Adrenal gland (tissue), 19 donors: Measurements from ENCODE around the gene ARG2. TPM values are rescaled to one million over a fixed set of nuclear protein-coding genes. Genes with fewer than 3 reads are reported as not detected.

Source experiments
- DNase-seq, 7 donors: peaks; one replicate each; pipeline ENCODE4 v3.0.0-alpha.2; 2019 to 2020
- H3K27ac ChIP-seq, 5 donors: fragments of 200-600 bp; sonication (generic) in 4 of 5; 1 replicate in 3 of 5; 2 replicates in 2 of 5; pipeline versions ENCODE4 v1.5.1 to v1.8.0; 2016 to 2020; ENCODE audit warnings: mild to moderate bottlenecking in 1 of 5
- H3K27me3 ChIP-seq: fragments of 200-600 bp; 2 replicates; pipeline ENCODE4 v1.8.0; 2021
- H3K36me3 ChIP-seq, 2 donors: fragments of 200-600 bp; replicated peaks in 1 of 2; 1 replicate in 1 of 2; 2 replicates in 1 of 2; pipeline versions ENCODE4 v1.5.1 to v1.8.0; 2018 to 2022
- H3K4me1 ChIP-seq, 2 donors: fragments of 200-600 bp; replicated peaks in 1 of 2; 1 replicate in 1 of 2; 2 replicates in 1 of 2; pipeline versions ENCODE4 v1.5.1 to v1.8.0; 2018 to 2021
- H3K4me3 ChIP-seq, 4 donors: fragments of 200-600 bp; sonication (generic) in 3 of 4; one replicate each; pipeline ENCODE4 v1.5.1; 2016 to 2018
- H3K9me3 ChIP-seq, 3 donors: fragments of 200-600 bp; sonication (generic) in 1 of 3; replicated peaks in 1 of 3; 1 replicate in 2 of 3; 2 replicates in 1 of 3; pipeline versions ENCODE4 v1.5.1 to v1.8.0; 2016 to 2021
- POLR2A ChIP-seq, 2 donors: fragments of 450-650 bp; IDR thresholded peaks; one replicate each; pipeline ENCODE4 v1.6.1; 2017; ENCODE audit warnings: antibody characterized with exemption in 2 of 2, mild to moderate bottlenecking in 2 of 2, moderate library complexity in 1 of 2
- WGBS, 4 donors: extraction: QIAGEN DNeasy Blood & Tissue Kit in 2 of 4; methylation state at CpG; one replicate each; pipeline versions ENCODE4 v1.1.5 to v1.1.7; 2013 to 2017; 5-methylcytosine and 5-hydroxymethylcytosine counted together
- intact Hi-C, 2 donors: fragments of 100-400 bp; cut with DNase I; formaldehyde crosslinking; loops; one replicate each; pipeline versions ENCODE4 v1.14.1 to v1.15.0; 2022 to 2023
- long read RNA-seq, 10 donors: library from polyadenylated mRNA in 3 of 10; unstranded in 2 of 10; stranded (forward) in 1 of 10; transcript quantifications; one replicate each; pipeline ENCODE4 v2.0.0 and lab custom pipeline, GENCODE V29; 2021 to 2026
- polyA plus RNA-seq, 3 donors: library from polyadenylated mRNA; stranded (reverse); fragments of 200-250 nt in 2 of 3; fragments of 350-450 nt in 1 of 3; fragmentation: Illumina TruSeq in 1 of 3; extraction: RNeasy Lipid Tissue Mini Kit (QIAGEN cat#74804) in 1 of 3; gene quantifications; one replicate each; pipeline ENCODE4 v1.2.3, GENCODE V29; 2013 to 2014
- total RNA-seq, 9 donors: library from RNA; depleted of rRNA in 4 of 9; stranded (reverse); fragments of >200 nt in 4 of 9; fragments of 120-200 nt in 1 of 9; fragmentation: NEBNext Ultra II Directional in 1 of 9; extraction: Animal tissue kit (Norgen Biotek cat#: 25700) in 1 of 9; gene quantifications; one replicate each; pipeline versions ENCODE4 v1.1.0 to v1.2.4, GENCODE V29; 2013 to 2023
- TF ChIP-seq, protein P1 (sequence below), 6 experiments: fragments of 450-650 bp in 4 of 6; fragments of 200-600 bp in 2 of 6; sonication (generic) in 1 of 6; IDR thresholded peaks; 1 replicate in 5 of 6; 2 replicates in 1 of 6; pipeline versions ENCODE4 v1.5.1 to v1.8.0; 2016 to 2021; ENCODE audit warnings: antibody characterized with exemption in 6 of 6, mild to moderate bottlenecking in 2 of 6, moderate library complexity in 1 of 6
- donor health status: healthy with polysubstance abuse.
- donor health status: Bipolar disorder and iron deficiency.
- donor health status: DM: yes; HTN: yes; CAD: no.
- donor health status: DM: no; HTN: no; CAD: no.
- donor health status: DM: no; HTN: no; CAD: no.
- donor health status: DM: yes; HTN: yes; CAD: no.

The ARG2 gene
- total RNA-seq: 10 to 100 TPM in 2 of 9 donors, 1 to 10 TPM in 7; 2.5 to 45.4 (median 4.5) TPM
- 10 to 100 TPM in 1 of 3 donors, 1 to 10 TPM in 2; 3.2 to 11.7 (median 4.5) TPM for polyA plus RNA-seq
- long read RNA-seq, donor 1, transcript ARG2-201 (8 exons, 2,045 nt): major isoform, 8 of 8 reads
- long read RNA-seq, donor 1, partial matches to known transcripts: 0 of 8 reads
- long read RNA-seq, donor 1, other reads (novel, unspliced or antisense): 0 of 8 reads
- long read RNA-seq, donor 2, partial matches to known transcripts: 75 of 109 reads
- long read RNA-seq, donor 2, other reads (novel, unspliced or antisense): 33 of 109 reads
- long read RNA-seq, donor 3, transcript ARG2-201 (8 exons, 2,045 nt): major isoform, 12 of 208 reads
- long read RNA-seq, donor 3, partial matches to known transcripts: 115 of 208 reads
- long read RNA-seq, donor 3, other reads (novel, unspliced or antisense): 81 of 208 reads
- long read RNA-seq, donor 4, partial matches to known transcripts: 0 of 3 reads
- long read RNA-seq, donor 4, other reads (novel, unspliced or antisense): 0 of 3 reads
- long read RNA-seq, donor 5, transcript ARG2-201 (8 exons, 2,045 nt): major isoform, 12 of 13 reads
- long read RNA-seq, donor 5, partial matches to known transcripts: 0 of 13 reads
- long read RNA-seq, donor 5, other reads (novel, unspliced or antisense): 1 of 13 reads
- long read RNA-seq, donor 6, partial matches to known transcripts: 0 of 5 reads
- long read RNA-seq, donor 6, other reads (novel, unspliced or antisense): 3 of 5 reads
- long read RNA-seq, donor 7, partial matches to known transcripts: 68 of 112 reads
- long read RNA-seq, donor 7, other reads (novel, unspliced or antisense): 40 of 112 reads
- long read RNA-seq, donor 8, transcript ARG2-201 (8 exons, 2,045 nt): major isoform, 16 of 39 reads
- long read RNA-seq, donor 8, partial matches to known transcripts: 23 of 39 reads
- long read RNA-seq, donor 8, other reads (novel, unspliced or antisense): 0 of 39 reads
- long read RNA-seq, donor 9, transcript ARG2-201 (8 exons, 2,045 nt): major isoform, 6 of 54 reads
- long read RNA-seq, donor 9, partial matches to known transcripts: 48 of 54 reads
- long read RNA-seq, donor 9, other reads (novel, unspliced or antisense): 0 of 54 reads
- long read RNA-seq, donor 10, partial matches to known transcripts: 39 of 138 reads
- long read RNA-seq, donor 10, other reads (novel, unspliced or antisense): 97 of 138 reads

DNA sequence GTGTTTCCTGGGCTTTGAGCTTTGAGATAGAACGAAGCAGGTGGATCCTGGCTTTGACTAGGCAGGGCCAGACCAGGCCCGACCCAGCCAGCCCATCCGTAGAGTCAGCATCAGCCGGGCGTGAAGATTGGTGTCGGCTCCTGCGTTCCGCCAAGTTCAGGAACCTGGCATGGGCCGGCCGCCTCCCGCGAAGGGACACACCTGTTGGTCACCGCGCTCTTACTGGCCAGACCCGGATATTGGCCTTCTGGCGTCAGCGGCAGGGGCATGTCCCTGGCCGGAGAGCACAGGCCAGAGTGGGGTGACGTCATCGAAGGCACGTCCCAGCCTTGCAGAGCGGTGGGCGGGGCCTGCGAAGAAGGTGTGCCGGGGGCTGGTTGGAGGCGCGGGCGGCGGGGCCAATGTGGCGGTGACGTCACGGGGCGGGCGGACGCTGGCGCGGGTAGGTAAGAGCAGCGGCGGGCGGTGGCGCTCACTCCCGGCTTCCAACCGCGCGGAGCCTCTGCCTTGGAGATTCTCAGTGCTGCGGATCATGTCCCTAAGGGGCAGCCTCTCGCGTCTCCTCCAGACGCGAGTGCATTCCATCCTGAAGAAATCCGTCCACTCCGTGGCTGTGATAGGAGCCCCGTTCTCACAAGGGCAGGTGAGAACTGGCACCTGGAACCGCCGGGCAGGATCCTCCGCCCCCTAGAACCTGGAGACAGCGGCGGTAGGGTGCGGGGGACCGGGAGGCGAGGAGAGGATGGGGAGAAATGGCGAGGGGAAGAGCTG lies at the start of gene ARG2:
Gene ARG2 (plus strand): TSS at position 475 of the 771 bp plus-strand sequence. CDS start 58 bp downstream, at position 533.
- peaks cover 23 to 33% of the 10 kb centered on the region in 2 donors for H3K4me1 ChIP-seq
- TF ChIP-seq, protein P1, sequence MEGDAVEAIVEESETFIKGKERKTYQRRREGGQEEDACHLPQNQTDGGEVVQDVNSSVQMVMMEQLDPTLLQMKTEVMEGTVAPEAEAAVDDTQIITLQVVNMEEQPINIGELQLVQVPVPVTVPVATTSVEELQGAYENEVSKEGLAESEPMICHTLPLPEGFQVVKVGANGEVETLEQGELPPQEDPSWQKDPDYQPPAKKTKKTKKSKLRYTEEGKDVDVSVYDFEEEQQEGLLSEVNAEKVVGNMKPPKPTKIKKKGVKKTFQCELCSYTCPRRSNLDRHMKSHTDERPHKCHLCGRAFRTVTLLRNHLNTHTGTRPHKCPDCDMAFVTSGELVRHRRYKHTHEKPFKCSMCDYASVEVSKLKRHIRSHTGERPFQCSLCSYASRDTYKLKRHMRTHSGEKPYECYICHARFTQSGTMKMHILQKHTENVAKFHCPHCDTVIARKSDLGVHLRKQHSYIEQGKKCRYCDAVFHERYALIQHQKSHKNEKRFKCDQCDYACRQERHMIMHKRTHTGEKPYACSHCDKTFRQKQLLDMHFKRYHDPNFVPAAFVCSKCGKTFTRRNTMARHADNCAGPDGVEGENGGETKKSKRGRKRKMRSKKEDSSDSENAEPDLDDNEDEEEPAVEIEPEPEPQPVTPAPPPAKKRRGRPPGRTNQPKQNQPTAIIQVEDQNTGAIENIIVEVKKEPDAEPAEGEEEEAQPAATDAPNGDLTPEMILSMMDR (IDR thresholded peaks at IDR 0.05): peak in 1 of 6 experiments; percentile 10
- TF ChIP-seq POLR2A (IDR thresholded peaks at IDR 0.05): peak; percentile 76
- H3K9me3 ChIP-seq: no peaks in the 10 kb centered on the region
- H3K27ac ChIP-seq: peak within 1 kb of the TSS in 4 of 5 donors; percentile 60 to 82 (median 72)
- DNase-seq: peak; percentile 97 to 99 (median 99)
- no peaks in the 10 kb centered on the region for H3K36me3 ChIP-seq
- peak within 1 kb of the TSS; percentile 7 to 73 (median 52) for H3K4me3 ChIP-seq
- intact Hi-C loops: loop anchor here (5.0 to 10.0 kb wide), 3 partner anchors 53 to 83 kb away; partner anchors contain the start of genes RDH11 (in 1 of the 2), RDH12 (in 1 of the 2) and VTI1B (in 1 of the 2)
- 0 to 1% (median 0%) methylated on average over 8 to 62 of the region's 62 CpGs for WGBS, 4 donors
- no peaks in the 10 kb centered on the region for H3K27me3 ChIP-seq

DNA sequence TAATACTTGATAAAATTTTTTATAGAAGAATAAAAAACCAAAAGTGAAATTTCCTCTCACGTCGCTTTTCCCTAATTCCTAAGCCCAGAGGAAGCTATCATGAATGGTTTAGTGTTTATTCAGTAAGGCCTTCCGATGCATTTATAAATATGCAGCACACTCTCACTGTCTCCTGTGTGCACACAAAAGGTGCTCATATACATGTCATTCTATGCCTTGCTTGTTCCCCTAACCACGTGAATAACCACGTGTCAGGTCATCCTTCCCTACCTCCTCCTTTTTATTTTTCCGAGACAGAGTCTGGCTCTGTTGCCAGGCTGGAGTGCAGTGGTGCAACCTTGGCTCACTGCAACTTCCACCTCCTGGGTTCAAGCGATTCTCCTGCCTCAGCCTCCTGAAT lies 49.3 kb upstream of the ARG2 start:
- WGBS, 4 donors: 83 to 87% (median 85%) methylated on average over 7 of the region's 7 CpGs
- peak in 1 of 7 donors; percentile 6 for DNase-seq
- Histone ChIP-seq H3K9me3 (no peaks in the 10 kb centered on the region), H3K4me1 (peaks cover 12 to 24% of the 10 kb centered on the region in 2 donors), H3K36me3 (no peaks in the 10 kb centered on the region), H3K4me3 (no peak overlapping the region), H3K27me3 (no peaks in the 10 kb centered on the region), H3K27ac (no peak overlapping the region)
- intact Hi-C loops: loop anchor here (5.0 kb wide), 3 partner anchors 43 to 143 kb away; no protein-coding TSS in a partner anchor
- TF ChIP-seq POLR2A (IDR thresholded peaks at IDR 0.05): no peak
- TF ChIP-seq, protein P1 (IDR thresholded peaks at IDR 0.05): no peak

DNA sequence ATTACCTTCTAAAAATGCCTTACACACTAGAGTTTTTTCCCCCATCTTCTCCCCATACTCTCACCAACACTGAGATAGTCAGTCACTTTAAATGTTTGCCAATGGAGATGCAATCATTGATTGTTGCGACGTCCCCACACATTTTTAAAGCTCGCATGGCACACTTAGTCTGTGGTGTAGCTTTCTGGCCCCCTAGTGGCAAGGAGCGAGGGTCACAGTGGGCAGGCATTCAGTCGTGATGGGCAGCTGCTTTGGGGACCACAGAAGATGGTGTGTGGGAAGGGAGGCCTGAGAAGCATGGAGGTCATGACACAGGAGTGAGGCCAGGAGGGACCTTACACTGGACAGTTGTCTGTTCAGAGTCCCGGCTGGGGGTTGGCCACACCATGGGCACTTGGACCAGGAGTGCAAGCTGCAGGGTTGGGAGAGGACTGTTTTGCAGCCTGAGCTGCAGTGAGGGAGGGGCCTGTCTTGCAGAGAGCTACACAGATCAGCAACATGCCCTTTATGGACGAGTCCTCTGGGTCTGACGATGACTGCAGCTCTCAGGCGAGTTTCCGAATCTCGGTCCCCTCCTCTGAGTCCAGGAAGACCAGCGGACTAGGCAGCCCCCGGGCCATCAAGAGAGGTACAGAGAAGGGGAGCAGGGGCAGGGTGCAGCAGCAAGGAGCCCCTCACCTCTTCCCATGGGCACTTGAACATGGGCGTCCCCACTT lies 48.3 kb upstream of the ARG2 start:
- 20 to 44% (median 41%) methylated on average over 7 to 14 of the region's 14 CpGs for WGBS, 4 donors
- H3K27me3 ChIP-seq: no peaks in the 10 kb centered on the region
- no peaks in the 10 kb centered on the region for H3K9me3 ChIP-seq
- H3K4me1 ChIP-seq: peaks cover 12 to 17% of the 10 kb centered on the region in 2 donors
- H3K36me3 ChIP-seq: no peaks in the 10 kb centered on the region
- TF ChIP-seq, protein P1 (IDR thresholded peaks at IDR 0.05): peak; percentile 81 to 93 (median 87)
- no peak for TF ChIP-seq POLR2A (IDR thresholded peaks at IDR 0.05)
- peak; percentile 67 to 87 (median 76) for DNase-seq
- intact Hi-C loops: loop anchor here (5.0 kb wide), 3 partner anchors 44 to 144 kb away; no protein-coding TSS in a partner anchor
- H3K4me3 ChIP-seq: no peak overlapping the region
- H3K27ac ChIP-seq: no peak overlapping the region
